Omental fat pad (tissue), 4 donors: ENCODE data around the gene CDK5. TPM values are rescaled to one million over a fixed set of nuclear protein-coding genes. Genes with fewer than 3 reads are reported as not detected.
"Not testable (repeated sequence)": the region's sequence is repeated elsewhere in the genome, so short reads cannot be mapped to it uniquely, and the experiment has no call there.

Source experiments
- ATAC-seq: fragments of 150-250 bp; one replicate; pipeline ENCODE4 v1.9.1; 2016; ENCODE audit warnings: mild to moderate bottlenecking, moderate library complexity; ENCODE audit not compliant: low FRiP score
- DNase-seq: peaks from one replicate; pipeline ENCODE4 v3.0.0-alpha.2; 2019; ENCODE audit warnings: low spot score
- CTCF ChIP-seq, 3 donors: fragments of 450-650 bp; IDR thresholded peaks; one replicate each; pipeline ENCODE4 v1.5.1; 2016 to 2017; ENCODE audit warnings: antibody characterized with exemption in 3 of 3, mild to moderate bottlenecking in 3 of 3, moderate library complexity in 2 of 3
- total RNA-seq, 4 donors: library from RNA; depleted of rRNA; stranded (reverse); fragments of >200 nt; gene quantifications; one replicate each; pipeline ENCODE4 v1.1.0, GENCODE V29; 2016

Gene CDK5
- total RNA-seq, 4 donors from 2014 or later = 6.1 to 10.4 (median 7.9) TPM

DNA sequence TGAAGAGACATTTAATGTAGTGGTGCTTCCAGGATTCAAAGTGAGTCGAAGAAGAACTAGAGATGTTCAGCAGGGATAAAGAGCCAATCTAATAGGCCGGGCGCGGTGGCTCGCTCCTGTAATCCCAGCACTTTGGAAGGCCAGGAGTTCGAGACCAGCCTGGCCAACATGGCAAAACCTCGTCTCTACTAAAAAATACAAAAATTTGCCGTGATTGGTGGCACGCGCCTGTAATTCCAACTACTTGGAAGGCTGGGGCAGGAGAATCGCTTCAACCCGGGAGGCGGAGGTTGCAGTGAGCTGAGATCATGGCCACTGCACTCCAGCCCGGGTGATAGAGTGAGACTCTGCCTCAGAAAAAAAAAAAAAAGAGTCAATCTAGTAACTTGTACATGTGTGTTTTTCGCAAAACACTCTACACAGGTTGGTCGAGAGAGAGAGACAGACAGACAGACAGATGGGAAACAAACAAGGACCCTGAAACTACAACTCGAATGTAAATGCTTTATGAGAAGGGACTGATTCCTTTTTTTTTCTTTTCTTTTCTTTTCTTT is 28.7 kb downstream of the CDK5 start:
- TF ChIP-seq CTCF (IDR thresholded peaks at IDR 0.05) = no peak
- ATAC-seq (no peak), DNase-seq (no peak)

- DNase-seq (peak; percentile 98), ATAC-seq (peak; percentile 97)
- TF ChIP-seq CTCF (IDR thresholded peaks at IDR 0.05) = no peak
Observed at GRCh38 chr7:151028131-151028947, 29.4 kb downstream of the CDK5 start, which contains the start of gene ABCB8. Gene ABCB8, plus strand, starts transcription at chr7:151028450. Its CDS starts 66 bp downstream, at chr7:151028516.

GRCh38 chr7:151027728-151028130 is 30.0 kb downstream of the CDK5 start:
- DNase-seq, ATAC-seq: not testable (repeated sequence)

GRCh38 chr7:151026771-151027727 is 30.6 kb downstream of the CDK5 start:
- DNase-seq = not testable (repeated sequence)
- ATAC-seq = peak; percentile 62

DNA sequence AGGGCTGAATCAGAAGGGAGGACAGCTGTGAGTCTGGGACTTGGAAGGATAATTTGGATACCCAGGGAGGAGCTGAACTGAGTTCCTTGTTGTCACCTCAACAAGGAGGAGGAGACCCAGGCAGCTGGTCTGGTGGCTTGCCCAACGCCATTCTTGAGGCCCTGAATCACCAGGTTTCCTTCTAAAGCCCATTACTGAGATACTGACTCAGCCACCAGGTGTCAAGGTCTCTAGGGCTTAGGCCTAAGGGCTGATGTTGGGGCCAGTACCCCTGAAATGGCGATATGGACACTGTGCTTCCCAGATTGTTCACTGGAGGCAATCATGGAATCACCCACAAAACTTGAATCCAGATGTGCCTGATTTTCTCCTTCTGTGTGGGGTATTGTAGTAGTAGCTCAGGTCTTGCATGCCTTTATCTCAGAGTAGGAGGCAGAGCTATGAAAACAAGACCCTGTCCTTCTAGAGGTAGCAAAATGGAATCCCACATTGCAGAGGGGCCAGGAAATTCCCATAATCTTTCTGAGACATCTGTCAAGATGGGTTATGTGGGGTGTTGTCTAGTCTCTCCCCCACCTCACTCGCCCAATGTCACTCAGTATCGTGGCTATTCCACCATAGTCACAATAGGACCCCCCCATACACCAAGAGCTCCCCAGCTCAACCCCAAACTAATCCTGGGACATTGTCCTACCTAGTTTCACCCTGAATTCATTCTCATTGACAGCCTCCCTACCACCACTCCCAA is 31.6 kb downstream of the CDK5 start:
- TF ChIP-seq CTCF (IDR thresholded peaks at IDR 0.05) = no peak
- DNase-seq = no peak
- no peak for ATAC-seq

- TF ChIP-seq CTCF (IDR thresholded peaks at IDR 0.05) = no peak
- DNase-seq = no peak
- no peak for ATAC-seq
Observed at GRCh38 chr7:151024435-151025056, 33.2 kb downstream of the CDK5 start, which contains the start of gene ATG9B. Gene ATG9B, minus strand, starts transcription at chr7:151024494. Its CDS starts 71 bp downstream, at chr7:151024423.

DNA sequence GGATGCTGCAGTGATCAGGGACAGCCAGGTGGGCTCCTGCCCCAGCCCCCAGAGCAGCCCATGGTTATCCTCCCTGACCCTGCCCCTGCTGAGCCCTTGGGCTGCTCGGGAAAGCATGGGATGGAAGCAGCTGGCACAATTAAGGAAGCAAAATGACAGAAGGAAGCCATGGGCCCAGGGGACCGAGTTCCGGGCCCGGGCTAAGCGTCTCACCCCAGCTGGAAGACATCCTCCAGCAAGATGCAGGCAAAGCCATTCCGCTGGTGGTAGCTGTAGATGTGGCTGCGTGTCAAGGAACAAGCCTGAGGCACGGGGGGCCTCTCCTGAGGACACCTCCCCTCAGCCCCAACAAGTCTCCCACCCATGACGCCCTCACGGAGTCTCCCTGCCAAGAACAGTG is 34.5 kb downstream of the CDK5 start:
- no peak for TF ChIP-seq CTCF (IDR thresholded peaks at IDR 0.05)
- DNase-seq (no peak), ATAC-seq (no peak)
